Astrocyte (in vitro differentiated cells and primary cell): ENCODE data around the gene CLSTN3. TPM values are rescaled to one million over a fixed set of nuclear protein-coding genes. Genes with fewer than 3 reads are reported as not detected.

Source experiments
- DNase-seq: peaks from one replicate; pipeline ENCODE4 v3.0.0-alpha.2; 2010; ENCODE audit warnings: low read depth
- FAIRE-seq: peaks from 2 replicates; lab custom pipeline; 2011; peaks lifted over from hg19 to GRCh38; lab: Jason Lieb, UNC
- H2AFZ ChIP-seq: 2 replicates; pipeline ENCODE4 v1.6.0; 2012; ENCODE audit warnings: low read depth, low read length, inconsistent platforms
- H3K27ac ChIP-seq: 2 replicates; pipeline ENCODE4 v1.5.1; 2011; ENCODE audit warnings: low read depth, low read length, inconsistent platforms
- H3K27me3 ChIP-seq: 2 replicates; pipeline ENCODE4 v1.6.0; 2011; ENCODE audit warnings: low read length, inconsistent platforms; ENCODE audit not compliant: insufficient read depth
- H3K36me3 ChIP-seq: 2 replicates; pipeline ENCODE4 v1.5.1; 2011; ENCODE audit warnings: low read length, inconsistent platforms; ENCODE audit not compliant: insufficient read depth
- H3K4me1 ChIP-seq: 2 replicates; pipeline ENCODE4 v1.5.1; 2011; ENCODE audit warnings: low read length, inconsistent platforms; ENCODE audit not compliant: insufficient read depth
- H3K4me2 ChIP-seq: 2 replicates; pipeline ENCODE4 v1.6.0; 2012; ENCODE audit warnings: low read length, inconsistent platforms
- H3K4me3 ChIP-seq: 2 replicates; pipeline ENCODE4 v1.5.1; 2011; ENCODE audit warnings: low read depth, mild to moderate bottlenecking, low read length, inconsistent platforms; ENCODE audit not compliant: insufficient read depth
- H3K79me2 ChIP-seq: 2 replicates; pipeline ENCODE4 v1.6.0; 2012; ENCODE audit warnings: mild to moderate bottlenecking, low read length, inconsistent platforms; ENCODE audit not compliant: insufficient read depth
- H3K9ac ChIP-seq: 2 replicates; pipeline ENCODE4 v1.6.0; 2012; ENCODE audit warnings: mild to moderate bottlenecking, low read length, inconsistent platforms
- H3K9me3 ChIP-seq: 2 replicates; pipeline ENCODE4 v1.5.1; 2012; ENCODE audit warnings: low read depth, mild to moderate bottlenecking, low read length, inconsistent platforms; ENCODE audit not compliant: insufficient read depth
- H4K20me1 ChIP-seq: 2 replicates; pipeline ENCODE4 v1.6.0; 2012; ENCODE audit warnings: low read length, inconsistent platforms; ENCODE audit not compliant: insufficient read depth
- H3K27ac Mint-ChIP-seq: one replicate; pipeline ENCODE4 v1.8.0; 2021; ENCODE audit warnings: mild to moderate bottlenecking, mixed read lengths; ENCODE audit not compliant: unreplicated experiment
- H3K27me3 Mint-ChIP-seq: one replicate; pipeline ENCODE4 v1.8.0; 2021; ENCODE audit warnings: low read depth, mixed read lengths; ENCODE audit not compliant: unreplicated experiment
- H3K36me3 Mint-ChIP-seq: one replicate; pipeline ENCODE4 v1.8.0; 2021; ENCODE audit warnings: low read depth, mixed read lengths; ENCODE audit not compliant: unreplicated experiment
- H3K4me1 Mint-ChIP-seq: one replicate; pipeline ENCODE4 v1.8.0; 2021; ENCODE audit warnings: low read depth, mixed read lengths; ENCODE audit not compliant: unreplicated experiment
- H3K4me3 Mint-ChIP-seq: one replicate; pipeline ENCODE4 v1.8.0; 2021; ENCODE audit warnings: mild to moderate bottlenecking, moderate library complexity, mixed read lengths; ENCODE audit not compliant: unreplicated experiment
- H3K9me3 Mint-ChIP-seq: one replicate; pipeline ENCODE4 v1.8.0; 2021; ENCODE audit warnings: mild to moderate bottlenecking, mixed read lengths; ENCODE audit not compliant: unreplicated experiment
- CTCF ChIP-seq: IDR thresholded peaks from 2 replicates; pipeline ENCODE4 v1.5.1; 2011; ENCODE audit warnings: low read depth, mild to moderate bottlenecking, inconsistent platforms, low read length, moderate library complexity; ENCODE audit not compliant: insufficient read depth
- EZH2 ChIP-seq: IDR thresholded peaks from 2 replicates; pipeline ENCODE4 v1.6.1; 2012; ENCODE audit warnings: mild to moderate bottlenecking, low read length, inconsistent platforms; ENCODE audit not compliant: insufficient read depth
- total RNA-seq: library from RNA; stranded (reverse); gene quantifications from 2 replicates; pipeline ENCODE4 v1.2.1, GENCODE V29; 2021

Gene CLSTN3
- total RNA-seq, 1 donor from 2014 or later = 29.6 TPM

- no peak for TF ChIP-seq EZH2
- TF ChIP-seq CTCF = no peak
- Histone ChIP-seq H3K9ac (no peak overlapping the region), H3K4me3 (no peak overlapping the region), H3K79me2 (no peaks in the 10 kb centered on the region), H2AFZ (no peak overlapping the region), H3K4me2 (no peak overlapping the region), H4K20me1 (no peaks in the 10 kb centered on the region), H3K27me3 (peaks cover 2% of the 10 kb centered on the region), H3K36me3 (no peaks in the 10 kb centered on the region), H3K9me3 (no peaks in the 10 kb centered on the region), H3K27ac (no peak overlapping the region), H3K4me1 (no peaks in the 10 kb centered on the region)
- H3K9me3 Mint-ChIP-seq = no peaks in the 10 kb centered on the region
- FAIRE-seq (no peak), DNase-seq (no peak)
- H3K4me1 Mint-ChIP-seq = no peaks in the 10 kb centered on the region
- no peak overlapping the region for H3K4me3 Mint-ChIP-seq
- H3K36me3 Mint-ChIP-seq = no peaks in the 10 kb centered on the region
- H3K27me3 Mint-ChIP-seq = peaks cover 38% of the 10 kb centered on the region
- no peak overlapping the region for H3K27ac Mint-ChIP-seq
Measured at GRCh38 chr12:7122811-7123769, 7.1 kb upstream of the CLSTN3 start.

- Histone ChIP-seq H3K27ac (no peak overlapping the region), H3K4me3 (no peak overlapping the region), H3K9ac (no peak overlapping the region), H3K27me3 (peaks cover 4% of the 10 kb centered on the region), H3K4me1 (no peaks in the 10 kb centered on the region), H3K79me2 (no peaks in the 10 kb centered on the region), H4K20me1 (no peaks in the 10 kb centered on the region), H3K9me3 (no peaks in the 10 kb centered on the region), H2AFZ (no peak overlapping the region), H3K4me2 (no peak overlapping the region), H3K36me3 (no peaks in the 10 kb centered on the region)
- Mint-ChIP-seq H3K9me3 (no peaks in the 10 kb centered on the region), H3K4me3 (no peak overlapping the region), H3K27ac (no peak overlapping the region), H3K27me3 (peaks cover 40% of the 10 kb centered on the region), H3K4me1 (no peaks in the 10 kb centered on the region), H3K36me3 (no peaks in the 10 kb centered on the region)
- no peak for TF ChIP-seq CTCF
- no peak for TF ChIP-seq EZH2
- DNase-seq = no peak
- FAIRE-seq = no peak
Measured at GRCh38 chr12:7123806-7124522, 6.2 kb upstream of the CLSTN3 start.
